Measurements from ENCODE around the gene ATP2B2.

ATP2B2 gene

GRCh38 chr3:10447110-10447509 is 58.3 kb downstream of the ATP2B2 start:
- DNase-seq: no peak

- DNase-seq: no peak
Observed at GRCh38 chr3:10445561-10446175, 59.7 kb downstream of the ATP2B2 start.

GRCh38 chr3:10444511-10444910 is 60.9 kb downstream of the ATP2B2 start:
- DNase-seq: no peak

GRCh38 chr3:10444110-10444429 is 61.3 kb downstream of the ATP2B2 start:
- DNase-seq: no peak

GRCh38 chr3:10443272-10444109 is 61.9 kb downstream of the ATP2B2 start:
- no peak for DNase-seq

GRCh38 chr3:10442151-10442795 is 63.1 kb downstream of the ATP2B2 start:
- no peak for DNase-seq

- no peak for DNase-seq
Observed at GRCh38 chr3:10440684-10441083, 64.7 kb downstream of the ATP2B2 start.

GRCh38 chr3:10438902-10439610 is 66.3 kb downstream of the ATP2B2 start:
- no peak for DNase-seq

GRCh38 chr3:10437995-10438901 is 67.1 kb downstream of the ATP2B2 start:
- no peak for DNase-seq

GRCh38 chr3:10437272-10437994 is 68.0 kb downstream of the ATP2B2 start:
- DNase-seq: peak; percentile 68 to 71

GRCh38 chr3:10435850-10436249 is 69.5 kb downstream of the ATP2B2 start:
- DNase-seq: no peak

- DNase-seq: no peak
Observed at GRCh38 chr3:10434938-10435336, 70.4 kb downstream of the ATP2B2 start.

- DNase-seq: no peak
Observed at GRCh38 chr3:10434144-10434937, 71.0 kb downstream of the ATP2B2 start.

- DNase-seq: no peak
Observed at GRCh38 chr3:10432931-10433330, 72.5 kb downstream of the ATP2B2 start.

GRCh38 chr3:10432156-10432845 is 73.1 kb downstream of the ATP2B2 start:
- DNase-seq: no peak

- DNase-seq: no peak
Observed at GRCh38 chr3:10430805-10431204, 74.6 kb downstream of the ATP2B2 start.

- DNase-seq: no peak
Observed at GRCh38 chr3:10428406-10429091, 76.8 kb downstream of the ATP2B2 start.

- DNase-seq: no peak
Observed at GRCh38 chr3:10426346-10427220, 78.8 kb downstream of the ATP2B2 start.
